ES-I3 (cell line): Measurements from ENCODE around the gene PRODH.
"Not testable (repeated sequence)": the region's sequence is repeated elsewhere in the genome, so short reads cannot be mapped to it uniquely, and the experiment has no call there.

Source experiments
- H3K36me3 ChIP-seq: 2 replicates; pipeline ENCODE4 v1.6.1; 2013; ENCODE audit warnings: mild to moderate bottlenecking, low read length, control low read depth, moderate library complexity; ENCODE audit not compliant: insufficient read depth
- H3K4me1 ChIP-seq: 2 replicates; pipeline ENCODE4 v1.6.1; 2013; ENCODE audit warnings: mild to moderate bottlenecking, control low read depth, low read length; ENCODE audit not compliant: insufficient read depth
- H3K9ac ChIP-seq: 2 replicates; pipeline ENCODE4 v1.6.1; 2013; ENCODE audit warnings: low read depth, mild to moderate bottlenecking, low read length, moderate library complexity
- H3K9me3 ChIP-seq: 2 replicates; pipeline ENCODE4 v1.6.1; 2013; ENCODE audit warnings: mild to moderate bottlenecking, low read length, moderate library complexity; ENCODE audit not compliant: control insufficient read depth, insufficient read depth

PRODH gene

DNA sequence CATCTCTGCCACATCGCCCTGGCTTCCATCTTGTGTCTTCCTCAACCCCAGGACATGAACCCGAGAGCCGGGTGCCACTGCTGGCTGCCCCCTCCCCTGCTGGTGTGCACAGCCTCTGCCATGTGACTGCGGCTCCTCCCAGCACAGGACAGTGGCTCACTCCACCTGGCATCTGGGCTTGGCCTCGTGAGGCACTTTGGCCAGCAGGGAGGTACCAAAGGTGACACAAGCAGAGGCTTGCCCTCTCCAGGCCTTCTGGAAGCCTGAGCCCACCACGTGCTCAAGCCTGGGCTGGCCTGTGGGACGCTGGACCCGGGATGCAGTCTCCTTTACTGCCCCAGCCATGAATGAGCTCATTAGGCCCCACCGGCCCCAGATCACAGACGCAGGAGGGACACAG is 21.5 kb downstream of the PRODH start:
- H3K4me1 ChIP-seq, H3K9me3 ChIP-seq: not testable (repeated sequence)

DNA sequence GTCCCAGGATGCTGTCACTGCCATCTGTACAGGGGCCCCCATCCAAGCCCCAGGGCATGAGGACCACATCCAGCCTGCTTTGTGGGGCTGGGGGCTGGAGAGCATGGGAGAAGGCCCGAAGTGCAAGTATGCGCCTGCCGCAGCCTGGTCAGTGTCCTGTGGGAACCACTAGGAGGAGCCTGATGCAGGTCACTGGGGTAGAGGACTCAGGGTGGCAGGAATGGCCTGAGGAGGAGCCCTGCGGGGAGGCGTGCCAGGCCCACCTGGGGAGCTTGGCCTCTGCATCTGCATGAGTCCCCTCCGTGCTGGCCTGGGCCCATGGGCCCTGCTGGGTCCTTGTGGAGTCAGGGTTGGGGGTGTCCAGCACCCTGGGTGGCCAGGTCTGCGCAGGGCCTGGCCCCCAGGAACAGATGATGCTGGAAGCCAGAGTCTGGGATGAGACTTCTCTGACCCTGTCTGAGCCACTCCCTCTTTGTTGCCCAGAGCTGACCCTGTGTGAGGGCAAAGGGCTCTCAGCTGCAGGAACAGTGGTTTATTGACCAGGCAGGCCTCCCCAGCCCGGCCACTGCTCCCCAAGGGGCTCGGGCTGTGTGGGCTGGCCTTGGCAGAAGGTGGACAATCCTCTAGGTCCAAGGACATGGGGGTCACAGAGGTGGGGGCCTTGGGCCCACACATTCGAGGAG is 23.7 kb downstream of the PRODH start:
- H3K4me1 ChIP-seq, H3K9me3 ChIP-seq, H3K9ac ChIP-seq: not testable (repeated sequence)

More for the DNA sequence above, 21.5 kb downstream of the PRODH start:
- not testable (repeated sequence) for H3K9ac ChIP-seq, H3K36me3 ChIP-seq

DNA sequence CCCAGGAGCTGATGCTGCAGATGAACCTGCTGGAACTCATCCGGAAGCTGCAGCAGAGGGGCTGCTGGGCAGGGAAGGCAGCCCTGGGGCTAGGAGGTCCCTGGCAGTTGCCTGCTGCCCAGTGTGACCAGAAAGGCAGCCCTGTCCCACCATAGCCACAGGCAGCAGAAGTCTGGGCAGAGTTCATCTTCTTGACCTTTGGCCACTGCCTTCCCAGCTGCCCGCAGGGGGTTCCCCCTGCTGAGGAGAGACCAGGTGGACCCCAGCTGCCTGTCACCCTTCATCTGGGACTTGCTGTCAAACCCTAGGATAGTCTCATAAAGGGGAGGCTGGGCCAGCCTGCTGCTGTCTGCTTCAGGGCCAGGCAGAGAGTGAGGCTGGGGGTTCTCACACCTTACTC is 24.6 kb downstream of the PRODH start:
- not testable (repeated sequence) for H3K9ac ChIP-seq, H3K36me3 ChIP-seq, H3K9me3 ChIP-seq, H3K4me1 ChIP-seq

More for the DNA sequence above, 23.7 kb downstream of the PRODH start:
- not testable (repeated sequence) for H3K36me3 ChIP-seq

DNA sequence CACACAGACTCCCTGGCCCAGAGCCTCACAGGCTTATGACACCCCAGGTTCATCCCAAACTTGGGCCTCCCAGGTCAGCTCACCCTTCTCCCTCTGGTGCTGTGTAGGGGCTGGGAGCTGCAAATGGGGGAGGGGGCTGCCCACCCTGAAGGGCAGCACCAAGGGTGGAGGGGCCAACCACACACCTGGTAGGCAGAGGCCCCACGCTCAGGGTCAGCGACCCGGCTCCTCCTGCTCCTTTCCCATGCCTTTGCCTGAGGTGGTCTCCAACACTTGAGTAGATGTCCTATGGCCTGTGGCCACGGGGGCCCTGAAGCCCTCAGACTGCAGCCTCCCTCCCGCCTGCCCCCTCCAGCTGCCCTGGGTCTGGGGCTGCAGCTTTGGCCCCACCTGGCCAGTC is 26.5 kb downstream of the PRODH start:
- no peaks in the 10 kb centered on the region for H3K4me1 ChIP-seq

DNA sequence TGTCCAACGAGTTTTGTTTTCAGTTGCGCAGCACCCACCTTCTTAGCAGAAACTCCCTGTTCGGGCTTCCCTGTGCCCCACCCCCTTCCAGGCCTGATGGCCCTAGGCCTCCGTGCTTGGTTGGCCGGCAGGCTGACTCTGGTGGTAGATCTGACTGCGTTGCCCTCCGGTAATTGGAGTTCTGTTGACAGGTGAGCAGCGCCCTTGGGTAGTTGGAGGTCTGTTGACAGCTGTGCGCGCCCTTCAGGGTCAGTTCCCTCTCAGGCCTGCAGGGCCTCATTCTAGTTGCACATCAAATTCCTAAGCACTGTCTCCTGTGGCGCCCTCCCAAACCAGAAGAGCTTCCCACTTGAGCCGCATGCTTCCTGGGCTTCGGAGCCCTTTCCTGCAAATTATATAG is 29.2 kb downstream of the PRODH start:
- H3K9ac ChIP-seq: no peak overlapping the region
- H3K36me3 ChIP-seq: no peaks in the 10 kb centered on the region
- H3K4me1 ChIP-seq: no peaks in the 10 kb centered on the region
- no peaks in the 10 kb centered on the region for H3K9me3 ChIP-seq

More for the DNA sequence above, 26.5 kb downstream of the PRODH start:
- H3K9ac ChIP-seq: no peak overlapping the region
- no peaks in the 10 kb centered on the region for H3K36me3 ChIP-seq
- no peaks in the 10 kb centered on the region for H3K9me3 ChIP-seq

DNA sequence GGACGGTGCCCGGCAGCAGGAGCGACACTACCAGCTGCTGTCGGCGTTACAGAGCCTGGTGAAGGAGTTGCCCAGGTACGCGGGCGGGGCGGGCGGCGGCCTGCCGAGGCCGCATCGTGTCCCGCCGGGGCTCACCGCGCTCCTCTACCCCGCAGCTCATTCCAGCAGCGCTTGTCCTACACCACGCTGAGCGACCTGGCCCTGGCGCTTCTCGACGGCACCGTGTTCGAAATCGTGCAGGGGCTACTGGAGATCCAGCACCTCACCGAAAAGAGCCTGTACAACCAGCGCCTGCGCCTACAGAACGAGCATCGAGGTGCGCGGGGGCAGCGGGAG is 29.7 kb downstream of the PRODH start:
- not testable (repeated sequence) for H3K4me1 ChIP-seq, H3K9me3 ChIP-seq, H3K36me3 ChIP-seq

DNA sequence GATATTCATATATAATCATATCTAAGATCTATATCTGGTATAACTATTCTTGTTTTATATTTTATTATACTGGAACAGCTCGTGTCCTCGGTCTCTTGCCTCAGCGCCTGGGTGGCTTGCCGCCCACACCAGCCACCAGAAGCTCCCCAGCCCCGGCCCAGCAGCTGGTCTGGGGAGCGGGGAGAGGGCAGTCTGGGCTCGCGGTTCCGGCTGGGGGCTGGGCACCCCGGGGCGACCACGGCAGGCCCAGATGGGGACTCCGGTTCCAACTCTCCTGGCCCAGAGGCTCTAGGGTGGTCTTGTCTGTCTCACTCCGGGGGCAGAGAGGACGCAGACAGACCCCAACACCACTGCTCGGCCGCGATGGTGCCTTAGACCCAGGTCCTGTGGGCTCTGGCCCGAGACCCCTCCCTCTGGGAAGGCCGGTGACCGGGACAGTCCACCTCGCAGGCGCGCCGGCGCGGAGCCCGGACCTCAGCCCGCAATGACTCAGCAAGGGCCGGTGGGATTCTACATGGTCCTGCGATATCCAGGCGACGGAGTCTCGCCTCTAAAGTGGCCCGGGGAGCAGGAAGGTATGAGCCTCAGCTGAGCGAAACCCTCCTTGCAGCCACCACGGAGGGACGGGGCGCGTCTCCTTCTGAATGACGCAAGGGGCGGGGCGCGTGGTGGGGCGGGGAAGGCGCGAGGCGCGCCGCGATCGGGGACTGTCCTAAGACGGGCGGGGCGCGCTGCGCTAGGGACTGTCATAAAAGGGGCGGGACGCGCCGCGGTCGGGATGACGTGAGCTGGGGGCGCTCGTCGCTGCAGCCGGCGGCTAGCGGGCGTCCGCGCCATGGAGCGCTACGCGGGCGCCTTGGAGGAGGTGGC is 30.3 kb downstream of the PRODH start, which contains the start of gene DGCR6:
DGCR6 (plus strand) TSS at position 781 of the 870 bp plus-strand sequence; CDS start at position 836, 55 bp downstream.
- Histone ChIP-seq H3K36me3 (no peaks in the 10 kb centered on the region), H3K9me3 (no peaks in the 10 kb centered on the region), H3K9ac (no peak within 1 kb of the TSS), H3K4me1 (no peaks in the 10 kb centered on the region)

More for the DNA sequence above, 29.7 kb downstream of the PRODH start:
- not testable (repeated sequence) for H3K9ac ChIP-seq

DNA sequence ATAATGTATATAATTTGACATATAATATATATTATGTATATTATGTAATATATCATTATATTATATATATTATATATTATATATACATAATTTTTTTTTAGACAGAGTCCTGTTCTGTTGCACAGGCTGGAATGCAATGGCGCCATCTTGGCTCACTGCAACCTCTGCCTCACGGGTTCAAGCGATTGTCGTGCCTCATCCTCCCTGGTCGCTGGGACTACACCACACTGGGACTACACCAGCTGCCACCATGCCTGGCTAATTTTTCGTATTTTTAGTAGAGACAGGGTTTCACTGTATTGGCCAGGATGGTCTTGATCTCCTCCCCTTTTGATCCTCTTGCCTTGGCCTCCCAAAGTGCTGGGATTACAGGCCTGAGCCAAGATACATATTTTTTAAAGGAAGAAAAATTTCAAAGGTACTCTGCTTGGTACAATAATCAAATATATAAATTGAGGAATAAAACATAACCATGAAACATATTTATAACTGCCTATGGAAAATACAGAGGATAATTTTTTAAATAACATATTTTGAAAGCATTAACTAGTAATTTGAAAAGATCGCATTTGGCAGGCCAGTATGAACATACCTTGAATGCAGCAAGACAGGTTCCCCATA is 39.9 kb downstream of the PRODH start:
- H3K9ac ChIP-seq, H3K9me3 ChIP-seq, H3K36me3 ChIP-seq, H3K4me1 ChIP-seq: not testable (repeated sequence)

DNA sequence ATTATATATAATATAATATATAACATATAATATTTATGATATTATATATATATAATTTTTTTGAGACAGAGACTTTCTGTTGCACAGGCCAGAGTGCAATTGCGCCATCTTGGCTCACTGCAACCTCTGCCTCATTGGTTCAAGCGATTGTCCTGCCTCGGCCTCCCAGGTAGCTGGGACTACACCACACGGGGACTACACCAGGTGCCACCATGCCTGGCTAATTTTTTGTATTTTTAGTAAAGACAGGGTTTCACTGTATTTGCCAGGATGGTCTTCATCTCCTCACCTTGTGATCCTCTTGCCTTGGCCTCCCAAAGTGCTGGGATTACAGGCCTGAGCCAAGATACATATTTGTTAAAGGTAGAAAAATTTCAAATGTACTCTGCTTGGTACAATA is 42.3 kb downstream of the PRODH start:
- not testable (repeated sequence) for H3K9me3 ChIP-seq, H3K9ac ChIP-seq, H3K36me3 ChIP-seq, H3K4me1 ChIP-seq

DNA sequence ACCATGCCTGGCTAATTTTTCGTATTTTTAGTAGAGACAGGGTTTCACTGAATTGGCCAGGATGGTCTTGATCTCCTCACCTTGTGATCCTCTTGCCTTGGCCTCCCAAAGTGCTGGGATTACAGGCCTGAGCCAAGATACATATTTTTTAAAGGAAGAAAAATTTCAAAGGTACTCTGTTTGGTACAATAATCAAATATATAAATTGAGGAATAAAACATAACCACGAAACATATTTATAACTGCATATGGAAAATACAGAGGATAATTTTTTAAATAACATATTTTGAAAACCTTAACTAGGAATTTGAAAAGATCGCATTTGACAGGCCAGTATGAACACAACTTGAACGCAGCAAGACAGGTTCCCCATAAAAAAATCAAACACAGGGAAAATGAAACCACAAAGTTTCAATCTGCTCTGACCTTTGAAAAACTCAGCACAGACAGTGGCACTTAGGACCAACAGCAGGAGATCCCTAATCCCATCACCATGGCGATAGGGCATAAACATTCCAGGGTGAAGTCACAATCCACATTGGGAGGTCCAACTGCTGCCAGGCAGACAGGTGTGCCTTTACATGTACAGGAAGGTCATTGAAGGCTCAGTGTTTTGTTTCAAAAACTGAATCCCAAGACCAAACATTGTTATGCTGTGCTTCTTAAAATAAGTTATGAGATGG is 45.4 kb downstream of the PRODH start:
- not testable (repeated sequence) for H3K9me3 ChIP-seq, H3K4me1 ChIP-seq, H3K36me3 ChIP-seq, H3K9ac ChIP-seq

DNA sequence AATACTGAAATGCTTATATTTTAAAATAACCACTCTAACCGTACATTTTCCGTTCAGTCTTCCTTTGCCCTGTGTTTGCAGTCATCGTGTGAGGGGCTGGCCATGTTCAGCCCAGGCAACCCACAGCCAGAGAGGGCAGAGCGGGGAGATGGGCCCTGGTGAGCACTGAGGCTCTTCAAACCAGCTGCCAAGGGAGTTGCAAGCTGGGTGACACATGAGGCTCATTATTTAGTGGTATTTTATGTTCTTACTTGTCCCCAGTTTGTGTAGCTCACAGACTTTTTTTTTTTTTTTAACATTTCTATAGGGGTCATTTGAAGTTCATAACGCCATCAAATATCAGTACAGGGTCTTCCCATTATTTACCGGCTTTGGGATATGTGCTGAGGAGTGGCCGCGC is 48.0 kb downstream of the PRODH start:
- Histone ChIP-seq H3K9me3 (no peaks in the 10 kb centered on the region), H3K9ac (no peak overlapping the region), H3K36me3 (no peaks in the 10 kb centered on the region), H3K4me1 (no peaks in the 10 kb centered on the region)

DNA sequence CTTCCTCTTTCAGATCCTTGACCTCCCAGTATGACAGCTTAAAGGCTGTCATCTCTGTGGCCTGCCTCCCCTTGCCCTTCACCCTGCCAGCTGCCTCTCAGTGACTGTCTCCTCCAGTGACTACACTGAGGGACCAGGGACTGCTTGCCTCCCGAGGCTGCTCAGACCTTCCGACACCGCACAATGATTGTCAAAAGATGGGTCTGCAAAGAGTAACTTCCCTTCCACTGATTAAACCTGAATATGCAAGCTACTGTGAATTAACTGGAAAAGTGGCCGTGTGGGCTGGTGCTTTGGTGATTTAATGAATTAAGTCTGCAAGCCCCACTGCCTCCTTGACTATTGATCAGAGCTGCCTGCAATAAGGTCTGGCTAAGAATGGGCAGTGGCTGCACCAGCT is 51.6 kb downstream of the PRODH start:
- not testable (repeated sequence) for H3K9me3 ChIP-seq, H3K36me3 ChIP-seq, H3K9ac ChIP-seq, H3K4me1 ChIP-seq

DNA sequence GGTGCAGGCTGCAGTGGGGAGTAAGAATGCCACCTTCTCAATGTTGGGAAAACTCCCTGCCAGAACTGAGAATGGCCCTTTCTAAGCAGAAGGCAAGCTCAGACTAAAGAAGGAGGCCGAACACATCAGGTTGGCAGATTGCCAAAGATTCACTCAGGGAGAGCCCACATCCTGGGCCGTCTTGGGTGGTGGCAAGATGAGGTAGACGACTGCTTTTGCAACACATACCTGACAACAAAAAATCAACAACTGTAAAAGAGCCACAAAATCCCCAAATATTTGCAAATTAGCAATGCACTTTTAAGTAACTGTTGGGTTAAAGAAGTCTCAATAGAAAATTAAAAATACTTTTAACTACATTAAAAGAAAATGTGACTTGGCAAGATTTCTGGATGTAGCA is 54.8 kb downstream of the PRODH start:
- H3K9ac ChIP-seq, H3K36me3 ChIP-seq, H3K9me3 ChIP-seq, H3K4me1 ChIP-seq: not testable (repeated sequence)
